Stimulated activated memory B cell treated with anti-CD40 and anti-IgM and Interleukin-4, amounts not matched to agents 10 μg/mL and 1 μg/mL and 100 μg/mL, for 72 hours (primary cell): ENCODE data around the gene CUX1.

ENCODE experiments used
- ATAC-seq: fragments of 150-1000 bp; cut with Tn5 transposase; 2 replicates; pipeline ENCODE4 v1.10.0; 2021
- H3K27ac Mint-ChIP-seq: one replicate; pipeline ENCODE4 v1.8.0; 2022; ENCODE audit warnings: mild to moderate bottlenecking, mixed read lengths
- H3K27me3 Mint-ChIP-seq: one replicate; pipeline ENCODE4 v1.8.0; 2022; ENCODE audit warnings: mixed read lengths
- H3K36me3 Mint-ChIP-seq: one replicate; pipeline ENCODE4 v1.8.0; 2022; ENCODE audit warnings: mixed read lengths
- H3K4me1 Mint-ChIP-seq: one replicate; pipeline ENCODE4 v1.8.0; 2022; ENCODE audit warnings: mixed read lengths
- H3K4me3 Mint-ChIP-seq: one replicate; pipeline ENCODE4 v1.8.0; 2022; ENCODE audit warnings: mild to moderate bottlenecking, moderate library complexity, mixed read lengths
- H3K9me3 Mint-ChIP-seq: one replicate; pipeline ENCODE4 v1.8.0; 2022; ENCODE audit warnings: mixed read lengths

Gene CUX1

GRCh38 chr7:101954499-101954898 lies 137.1 kb downstream of the CUX1 start:
- H3K4me1 Mint-ChIP-seq, result peaks cover 57% of the 10 kb centered on the region
- H3K9me3 Mint-ChIP-seq, result no peaks in the 10 kb centered on the region
- ATAC-seq, result peak; percentile 71
- no peak overlapping the region for H3K27ac Mint-ChIP-seq
- H3K36me3 Mint-ChIP-seq, result peaks cover 17% of the 10 kb centered on the region
- H3K27me3 Mint-ChIP-seq, result no peaks in the 10 kb centered on the region
- no peak overlapping the region for H3K4me3 Mint-ChIP-seq

GRCh38 chr7:101956130-101956529 lies 138.7 kb downstream of the CUX1 start:
- Mint-ChIP-seq H3K27ac (peak overlapping the region; percentile 41), H3K27me3 (no peaks in the 10 kb centered on the region), H3K9me3 (no peaks in the 10 kb centered on the region), H3K36me3 (peaks cover 15% of the 10 kb centered on the region), H3K4me1 (peaks cover 57% of the 10 kb centered on the region), H3K4me3 (no peak overlapping the region)
- no peak for ATAC-seq

- Mint-ChIP-seq H3K4me1 (peaks cover 53% of the 10 kb centered on the region), H3K27ac (no peak overlapping the region), H3K27me3 (no peaks in the 10 kb centered on the region), H3K4me3 (no peak overlapping the region), H3K36me3 (peaks cover 9% of the 10 kb centered on the region), H3K9me3 (no peaks in the 10 kb centered on the region)
- ATAC-seq, result peak; percentile 68
Measured at GRCh38 chr7:101957744-101958525, 140.5 kb downstream of the CUX1 start.

GRCh38 chr7:101959342-101959741 lies 141.9 kb downstream of the CUX1 start:
- Mint-ChIP-seq H3K9me3 (no peaks in the 10 kb centered on the region), H3K4me3 (no peak overlapping the region), H3K27me3 (no peaks in the 10 kb centered on the region), H3K4me1 (peaks cover 42% of the 10 kb centered on the region), H3K27ac (no peak overlapping the region), H3K36me3 (peaks cover 13% of the 10 kb centered on the region)
- no peak for ATAC-seq

GRCh38 chr7:101959829-101960228 lies 142.4 kb downstream of the CUX1 start:
- Mint-ChIP-seq H3K9me3 (no peaks in the 10 kb centered on the region), H3K27ac (no peak overlapping the region), H3K4me3 (no peak overlapping the region), H3K27me3 (no peaks in the 10 kb centered on the region), H3K4me1 (peaks cover 37% of the 10 kb centered on the region), H3K36me3 (peaks cover 13% of the 10 kb centered on the region)
- ATAC-seq, result no peak

GRCh38 chr7:101960323-101960722 lies 142.9 kb downstream of the CUX1 start:
- ATAC-seq, result no peak
- H3K4me3 Mint-ChIP-seq, result no peak overlapping the region
- H3K27me3 Mint-ChIP-seq, result no peaks in the 10 kb centered on the region
- peaks cover 13% of the 10 kb centered on the region for H3K36me3 Mint-ChIP-seq
- peaks cover 32% of the 10 kb centered on the region for H3K4me1 Mint-ChIP-seq
- no peak overlapping the region for H3K27ac Mint-ChIP-seq
- no peaks in the 10 kb centered on the region for H3K9me3 Mint-ChIP-seq

GRCh38 chr7:101960985-101961708 lies 143.7 kb downstream of the CUX1 start:
- no peak for ATAC-seq
- H3K36me3 Mint-ChIP-seq, result peaks cover 13% of the 10 kb centered on the region
- H3K27me3 Mint-ChIP-seq, result no peaks in the 10 kb centered on the region
- H3K9me3 Mint-ChIP-seq, result no peaks in the 10 kb centered on the region
- H3K27ac Mint-ChIP-seq, result no peak overlapping the region
- no peak overlapping the region for H3K4me3 Mint-ChIP-seq
- peaks cover 25% of the 10 kb centered on the region for H3K4me1 Mint-ChIP-seq

- no peak overlapping the region for H3K27ac Mint-ChIP-seq
- ATAC-seq, result no peak
Measured at GRCh38 chr7:101961811-101962210, 144.4 kb downstream of the CUX1 start.

GRCh38 chr7:101963693-101964092 lies 146.3 kb downstream of the CUX1 start:
- Mint-ChIP-seq H3K27me3 (no peaks in the 10 kb centered on the region), H3K9me3 (no peaks in the 10 kb centered on the region), H3K36me3 (peaks cover 13% of the 10 kb centered on the region), H3K27ac (no peak overlapping the region), H3K4me1 (peaks cover 4% of the 10 kb centered on the region), H3K4me3 (no peak overlapping the region)
- no peak for ATAC-seq

More at GRCh38 chr7:101961811-101962210, 144.4 kb downstream of the CUX1 start:
- Mint-ChIP-seq H3K27me3 (no peaks in the 10 kb centered on the region), H3K36me3 (peaks cover 13% of the 10 kb centered on the region), H3K4me3 (no peak overlapping the region), H3K4me1 (peaks cover 18% of the 10 kb centered on the region), H3K9me3 (no peaks in the 10 kb centered on the region)

GRCh38 chr7:101964680-101965452 lies 147.4 kb downstream of the CUX1 start:
- no peak for ATAC-seq
- Mint-ChIP-seq H3K36me3 (peaks cover 4% of the 10 kb centered on the region), H3K9me3 (no peaks in the 10 kb centered on the region), H3K4me3 (no peak overlapping the region), H3K27me3 (no peaks in the 10 kb centered on the region), H3K4me1 (peaks cover 4% of the 10 kb centered on the region), H3K27ac (no peak overlapping the region)

GRCh38 chr7:101968720-101969466 lies 151.5 kb downstream of the CUX1 start:
- H3K36me3 Mint-ChIP-seq, result peaks cover 25% of the 10 kb centered on the region
- no peak overlapping the region for H3K4me3 Mint-ChIP-seq
- no peak for ATAC-seq
- H3K4me1 Mint-ChIP-seq, result peaks cover 6% of the 10 kb centered on the region
- H3K27me3 Mint-ChIP-seq, result no peaks in the 10 kb centered on the region
- H3K9me3 Mint-ChIP-seq, result peaks cover 3% of the 10 kb centered on the region
- H3K27ac Mint-ChIP-seq, result no peak overlapping the region

GRCh38 chr7:101969997-101970585 lies 152.7 kb downstream of the CUX1 start:
- Mint-ChIP-seq H3K27me3 (no peaks in the 10 kb centered on the region), H3K27ac (no peak overlapping the region), H3K4me3 (no peak overlapping the region), H3K9me3 (peaks cover 3% of the 10 kb centered on the region), H3K4me1 (peaks cover 17% of the 10 kb centered on the region), H3K36me3 (peaks cover 25% of the 10 kb centered on the region)
- ATAC-seq, result peak; percentile 8

GRCh38 chr7:101970801-101971200 lies 153.4 kb downstream of the CUX1 start:
- H3K27me3 Mint-ChIP-seq, result no peaks in the 10 kb centered on the region
- H3K4me1 Mint-ChIP-seq, result peaks cover 23% of the 10 kb centered on the region
- no peak for ATAC-seq
- H3K36me3 Mint-ChIP-seq, result peaks cover 25% of the 10 kb centered on the region
- no peak overlapping the region for H3K4me3 Mint-ChIP-seq
- no peak overlapping the region for H3K27ac Mint-ChIP-seq
- peaks cover 3% of the 10 kb centered on the region for H3K9me3 Mint-ChIP-seq

GRCh38 chr7:101971457-101971856 lies 154.0 kb downstream of the CUX1 start:
- Mint-ChIP-seq H3K27me3 (no peaks in the 10 kb centered on the region), H3K36me3 (peaks cover 25% of the 10 kb centered on the region), H3K4me1 (peaks cover 24% of the 10 kb centered on the region), H3K9me3 (peaks cover 3% of the 10 kb centered on the region), H3K4me3 (no peak overlapping the region), H3K27ac (no peak overlapping the region)
- no peak for ATAC-seq
